Neuronal stem cell (in vitro differentiated cells): ENCODE data around the gene CNTNAP2.
"Not testable (repeated sequence)": the region's sequence is repeated elsewhere in the genome, so short reads cannot be mapped to it uniquely, and the experiment has no call there.

Experiments used
- DNase-seq: peaks from one replicate; pipeline ENCODE4 v3.0.0-alpha.2; 2013; ENCODE audit warnings: low spot score
- H2AFZ ChIP-seq: one replicate; pipeline ENCODE4 v1.6.1; 2013; ENCODE audit warnings: mild to moderate bottlenecking, low read length, inconsistent platforms
- H2AK5ac ChIP-seq: 2 replicates; pipeline ENCODE4 v1.6.1; 2013; ENCODE audit warnings: low read depth, mild to moderate bottlenecking, inconsistent platforms, low read length, moderate library complexity, mixed read lengths
- H2BK120ac ChIP-seq: 2 replicates; pipeline ENCODE4 v1.6.1; 2013; ENCODE audit warnings: low read depth, mild to moderate bottlenecking, inconsistent platforms, low read length, moderate library complexity, mixed read lengths
- H2BK12ac ChIP-seq: one replicate; pipeline ENCODE4 v1.6.1; 2013; ENCODE audit warnings: low read length, inconsistent platforms
- H2BK15ac ChIP-seq: 2 replicates; pipeline ENCODE4 v1.6.1; 2013; ENCODE audit warnings: mild to moderate bottlenecking, low read length, inconsistent platforms, mixed read lengths
- H2BK5ac ChIP-seq: one replicate; pipeline ENCODE4 v1.6.1; 2013; ENCODE audit warnings: inconsistent platforms, mild to moderate bottlenecking, low read length, moderate library complexity
- H3K14ac ChIP-seq: one replicate; pipeline ENCODE4 v1.6.1; 2013; ENCODE audit warnings: low read length, inconsistent platforms
- H3K18ac ChIP-seq: 2 replicates; pipeline ENCODE4 v1.6.1; 2013; ENCODE audit warnings: low read length, inconsistent platforms
- H3K23ac ChIP-seq: 2 replicates; pipeline ENCODE4 v1.6.1; 2013; ENCODE audit warnings: low read depth, mild to moderate bottlenecking, mixed read lengths, low read length, inconsistent platforms; ENCODE audit not compliant: poor library complexity
- H3K27ac ChIP-seq: replicated peaks from 3 replicates; pipeline ENCODE4 v1.5.1; 2013; ENCODE audit warnings: low read length, inconsistent platforms
- H3K27me3 ChIP-seq, 3 experiments: 2 replicates each; pipeline ENCODE4 v1.6.1; 2013; ENCODE audit warnings: low read length in 3 of 3, mild to moderate bottlenecking in 2 of 3, inconsistent platforms in 1 of 3, low read depth in 1 of 3, mixed read lengths in 1 of 3, moderate library complexity in 1 of 3; ENCODE audit not compliant: control insufficient read depth in 3 of 3, insufficient read depth in 3 of 3
- H3K36me3 ChIP-seq, 2 donors: replicated peaks in 1 of 2; 2 replicates each; pipeline ENCODE4 v1.6.1; 2013; ENCODE audit warnings: low read length in 2 of 2; ENCODE audit not compliant: control insufficient read depth in 2 of 2, insufficient read depth in 2 of 2
- H3K4ac ChIP-seq: 2 replicates; pipeline ENCODE4 v1.6.1; 2013; ENCODE audit warnings: inconsistent platforms, mild to moderate bottlenecking, low read length, moderate library complexity
- H3K4me1 ChIP-seq, 2 donors: 1 replicate in 1 of 2; 2 replicates in 1 of 2; pipeline ENCODE4 v1.6.1; 2013; ENCODE audit warnings: low read length in 2 of 2, low read depth in 1 of 2; ENCODE audit not compliant: control insufficient read depth in 2 of 2, insufficient read depth in 1 of 2
- H3K4me2 ChIP-seq: one replicate; pipeline ENCODE4 v1.6.1; 2013; ENCODE audit warnings: mild to moderate bottlenecking, low read length, inconsistent platforms; ENCODE audit not compliant: insufficient read depth, poor library complexity, severe bottlenecking
- H3K4me3 ChIP-seq, 2 donors: 2 replicates each; pipeline ENCODE4 v1.5.1; 2013; ENCODE audit warnings: low read length in 2 of 2, mild to moderate bottlenecking in 2 of 2, inconsistent platforms in 1 of 2, moderate library complexity in 1 of 2
- H3K79me1 ChIP-seq: one replicate; pipeline ENCODE4 v1.6.1; 2013; ENCODE audit warnings: low read depth, mild to moderate bottlenecking, inconsistent platforms, low read length, moderate library complexity
- H3K9ac ChIP-seq: one replicate; pipeline ENCODE4 v1.6.1; 2013; ENCODE audit warnings: mild to moderate bottlenecking, low read depth, low read length, inconsistent platforms; ENCODE audit not compliant: poor library complexity
- H3K9me3 ChIP-seq, 2 donors: replicated peaks in 1 of 2; 2 replicates each; pipeline versions ENCODE3 to v1.6.1; 2013; ENCODE audit warnings: low read length in 2 of 2, mild to moderate bottlenecking in 2 of 2, inconsistent platforms in 1 of 2, low read depth in 1 of 2, mixed read lengths in 1 of 2, moderate library complexity in 1 of 2; ENCODE audit not compliant: control insufficient read depth in 2 of 2, insufficient read depth in 1 of 2
- H4K8ac ChIP-seq: one replicate; pipeline ENCODE4 v1.6.1; 2013; ENCODE audit warnings: low read depth, mild to moderate bottlenecking, inconsistent platforms, low read length, moderate library complexity
- H4K91ac ChIP-seq: one replicate; pipeline ENCODE4 v1.6.1; 2013; ENCODE audit warnings: low read length, low read depth, mild to moderate bottlenecking, inconsistent platforms; ENCODE audit not compliant: poor library complexity
- WGBS, 2 donors: extraction: QIAGEN DNeasy Blood & Tissue Kit; methylation state at CpG; one replicate each; pipeline ENCODE4 v1.1.7; 2013; ENCODE audit warnings: missing lambda C conversion rate in 2 of 2, mixed read lengths in 1 of 2; ENCODE audit not compliant: insufficient read length in 2 of 2, insufficient replicate concordance in 1 of 2; ENCODE audit errors: extremely low coverage in 2 of 2; 5-methylcytosine and 5-hydroxymethylcytosine counted together

Gene CNTNAP2

GRCh38 chr7:148299350-148300276, 2183.0 kb downstream of the CNTNAP2 start:
- Histone ChIP-seq H3K14ac (no peak overlapping the region), H2AFZ (no peak overlapping the region), H3K9me3 (no peaks in the 10 kb centered on the region), H3K18ac (peak overlapping the region; percentile 35), H3K23ac (no peak overlapping the region), H3K4me3 (no peak overlapping the region), H3K27me3 (no peaks in the 10 kb centered on the region), H2BK5ac (no peak overlapping the region), H2BK15ac (no peak overlapping the region), H3K9ac (no peak overlapping the region), H3K27ac (no peak overlapping the region), H2BK12ac (no peak overlapping the region), H3K4me2 (no peak overlapping the region), H2BK120ac (no peak overlapping the region), H3K4ac (no peak overlapping the region), H3K79me1 (no peaks in the 10 kb centered on the region), H4K91ac (no peak overlapping the region), H3K36me3 (no peaks in the 10 kb centered on the region), H3K4me1 (peaks cover 0 to 3% of the 10 kb centered on the region in 2 donors), H4K8ac (no peak overlapping the region), H2AK5ac (peak overlapping the region; percentile 19)
- DNase-seq = no peak
- no CpG with 5 or more reads among the region's 10 CpGs for WGBS, 2 donors

GRCh38 chr7:148302436-148302835, 2185.8 kb downstream of the CNTNAP2 start:
- H3K4me3 ChIP-seq, H3K27me3 ChIP-seq, H4K91ac ChIP-seq, H3K4me1 ChIP-seq, H4K8ac ChIP-seq, H3K4me2 ChIP-seq, H2BK15ac ChIP-seq, H2AK5ac ChIP-seq, H2BK120ac ChIP-seq, H3K18ac ChIP-seq, H3K14ac ChIP-seq, H3K79me1 ChIP-seq, H3K9ac ChIP-seq, H2BK12ac ChIP-seq, DNase-seq, H2BK5ac ChIP-seq, H2AFZ ChIP-seq, H3K23ac ChIP-seq, H3K9me3 ChIP-seq, H3K36me3 ChIP-seq, H3K4ac ChIP-seq, H3K27ac ChIP-seq: not testable (repeated sequence)
- no CpG with 5 or more reads among the region's 6 CpGs for WGBS, 2 donors

GRCh38 chr7:148303295-148304082, 2186.9 kb downstream of the CNTNAP2 start:
- H3K4me2 ChIP-seq = no peak overlapping the region
- peak overlapping the region; percentile 45 for H2BK15ac ChIP-seq
- H3K36me3 ChIP-seq = no peaks in the 10 kb centered on the region
- no peak overlapping the region for H3K23ac ChIP-seq
- H3K4ac ChIP-seq = no peak overlapping the region
- H3K4me3 ChIP-seq = no peak overlapping the region
- peaks cover 0 to 4% of the 10 kb centered on the region in 2 donors for H3K4me1 ChIP-seq
- H3K18ac ChIP-seq = no peak overlapping the region
- H2BK12ac ChIP-seq = no peak overlapping the region
- H3K27me3 ChIP-seq = no peaks in the 10 kb centered on the region
- no peak overlapping the region for H4K91ac ChIP-seq
- H3K9me3 ChIP-seq = no peaks in the 10 kb centered on the region
- H2AFZ ChIP-seq = no peak overlapping the region
- no peak overlapping the region for H2BK5ac ChIP-seq
- no peak overlapping the region for H3K14ac ChIP-seq
- no peak overlapping the region for H3K9ac ChIP-seq
- H3K27ac ChIP-seq = no peak overlapping the region
- H3K79me1 ChIP-seq = no peaks in the 10 kb centered on the region
- no CpG with 5 or more reads among the region's 11 CpGs for WGBS, 2 donors
- no peak overlapping the region for H4K8ac ChIP-seq
- no peak overlapping the region for H2BK120ac ChIP-seq
- no peak for DNase-seq
- no peak overlapping the region for H2AK5ac ChIP-seq

- no peak overlapping the region for H3K4me2 ChIP-seq
- WGBS, 2 donors = no CpG with 5 or more reads among the region's 2 CpGs
- H3K79me1 ChIP-seq = no peaks in the 10 kb centered on the region
- H3K14ac ChIP-seq = no peak overlapping the region
- H3K4me1 ChIP-seq = peaks cover 0 to 4% of the 10 kb centered on the region in 2 donors
- no peak overlapping the region for H2BK15ac ChIP-seq
- no peak for DNase-seq
- no peak overlapping the region for H4K8ac ChIP-seq
- H2AK5ac ChIP-seq = no peak overlapping the region
- H2AFZ ChIP-seq = no peak overlapping the region
- H3K27ac ChIP-seq = no peak overlapping the region
- no peak overlapping the region for H3K18ac ChIP-seq
- no peak overlapping the region for H2BK5ac ChIP-seq
- no peaks in the 10 kb centered on the region for H3K36me3 ChIP-seq
- H3K4me3 ChIP-seq = no peak overlapping the region
- no peak overlapping the region for H3K9ac ChIP-seq
- no peaks in the 10 kb centered on the region for H3K9me3 ChIP-seq
- H2BK12ac ChIP-seq = no peak overlapping the region
- H4K91ac ChIP-seq = no peak overlapping the region
- no peaks in the 10 kb centered on the region for H3K27me3 ChIP-seq
- H3K4ac ChIP-seq = no peak overlapping the region
- no peak overlapping the region for H2BK120ac ChIP-seq
- H3K23ac ChIP-seq = no peak overlapping the region
Measured at GRCh38 chr7:148304083-148304335, 2187.4 kb downstream of the CNTNAP2 start.
